Thoracic aorta (tissue), 2 donors: ENCODE results near the gene NANOS3. TPM values are rescaled to one million over a fixed set of nuclear protein-coding genes. Genes with fewer than 3 reads are reported as not detected.

ENCODE experiments used
- ATAC-seq: fragments of 150-250 bp; one replicate; pipeline ENCODE4 v1.8.0; 2017; ENCODE audit warnings: low read depth; ENCODE audit not compliant: insufficient number of reproducible peaks, low FRiP score
- DNase-seq: peaks from one replicate; pipeline ENCODE4 v3.0.0-alpha.2; 2020; ENCODE audit warnings: low spot score
- H3K27ac ChIP-seq, 2 donors: fragments of 200-600 bp; sonication (generic); 1 replicate in 1 of 2; 2 replicates in 1 of 2; pipeline ENCODE4 v1.5.1; 2016; ENCODE audit warnings: mild to moderate bottlenecking in 2 of 2, moderate library complexity in 2 of 2
- H3K27me3 ChIP-seq: fragments of 200-600 bp; sonication (generic); replicated peaks from 2 replicates; pipeline ENCODE4 v1.6.0; 2016; ENCODE audit warnings: mild to moderate bottlenecking; ENCODE audit not compliant: insufficient read depth
- H3K36me3 ChIP-seq: fragments of 200-600 bp; sonication (generic); one replicate; pipeline ENCODE4 v1.5.1; 2016
- H3K4me1 ChIP-seq, 2 donors: fragments of 200-600 bp; sonication (generic); 1 replicate in 1 of 2; 2 replicates in 1 of 2; pipeline versions ENCODE4 v1.5.1 to v1.6.0; 2016; ENCODE audit warnings: low read depth in 2 of 2, mild to moderate bottlenecking in 1 of 2; ENCODE audit not compliant: control insufficient read depth in 1 of 2
- H3K4me3 ChIP-seq: fragments of 200-600 bp; sonication (generic); 2 replicates; pipeline ENCODE4 v1.5.1; 2016; ENCODE audit warnings: mild to moderate bottlenecking
- H3K9me3 ChIP-seq: fragments of 200-600 bp; sonication (generic); 2 replicates; pipeline ENCODE4 v1.5.1; 2016
- total RNA-seq, 2 donors: library from RNA; depleted of rRNA; stranded (reverse); fragments of >200 nt; gene quantifications; one replicate each; pipeline versions ENCODE4 v1.1.0 to v1.2.3, GENCODE V29; 2016
- TF ChIP-seq, protein P1 (sequence below): fragments of 200-600 bp; sonication (generic); IDR thresholded peaks from one replicate; pipeline ENCODE4 v1.5.1; 2019; ENCODE audit warnings: antibody characterized with exemption

The NANOS3 gene
- total RNA-seq, 2 donors from 2014 or later: not detected

DNA sequence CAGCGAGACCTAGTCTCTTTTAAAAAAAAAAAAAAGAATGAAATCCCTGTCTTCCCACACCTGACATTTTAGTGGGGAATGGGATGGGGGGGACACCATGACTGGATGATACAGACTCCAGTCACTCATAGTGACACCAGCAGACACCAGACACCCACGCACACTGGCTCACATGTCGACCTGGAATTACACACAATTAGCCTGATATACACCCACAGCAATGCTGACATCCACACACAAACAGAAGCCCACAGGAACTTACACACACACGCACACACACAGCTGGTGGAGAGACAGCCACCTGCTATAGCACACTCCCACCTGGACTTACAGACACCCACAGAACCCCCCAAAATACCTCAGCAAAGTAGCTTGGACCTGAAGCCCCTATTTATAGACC lies 8.3 kb upstream of the NANOS3 start:
- TF ChIP-seq, protein P1, sequence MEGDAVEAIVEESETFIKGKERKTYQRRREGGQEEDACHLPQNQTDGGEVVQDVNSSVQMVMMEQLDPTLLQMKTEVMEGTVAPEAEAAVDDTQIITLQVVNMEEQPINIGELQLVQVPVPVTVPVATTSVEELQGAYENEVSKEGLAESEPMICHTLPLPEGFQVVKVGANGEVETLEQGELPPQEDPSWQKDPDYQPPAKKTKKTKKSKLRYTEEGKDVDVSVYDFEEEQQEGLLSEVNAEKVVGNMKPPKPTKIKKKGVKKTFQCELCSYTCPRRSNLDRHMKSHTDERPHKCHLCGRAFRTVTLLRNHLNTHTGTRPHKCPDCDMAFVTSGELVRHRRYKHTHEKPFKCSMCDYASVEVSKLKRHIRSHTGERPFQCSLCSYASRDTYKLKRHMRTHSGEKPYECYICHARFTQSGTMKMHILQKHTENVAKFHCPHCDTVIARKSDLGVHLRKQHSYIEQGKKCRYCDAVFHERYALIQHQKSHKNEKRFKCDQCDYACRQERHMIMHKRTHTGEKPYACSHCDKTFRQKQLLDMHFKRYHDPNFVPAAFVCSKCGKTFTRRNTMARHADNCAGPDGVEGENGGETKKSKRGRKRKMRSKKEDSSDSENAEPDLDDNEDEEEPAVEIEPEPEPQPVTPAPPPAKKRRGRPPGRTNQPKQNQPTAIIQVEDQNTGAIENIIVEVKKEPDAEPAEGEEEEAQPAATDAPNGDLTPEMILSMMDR: no peak
- DNase-seq (no peak), ATAC-seq (no peak)
- Histone ChIP-seq H3K4me1 (peaks cover 4 to 20% of the 10 kb centered on the region in 2 donors), H3K27me3 (no peaks in the 10 kb centered on the region), H3K36me3 (no peaks in the 10 kb centered on the region), H3K4me3 (no peak overlapping the region), H3K9me3 (no peaks in the 10 kb centered on the region), H3K27ac (no peak overlapping the region)

- Histone ChIP-seq H3K36me3 (no peaks in the 10 kb centered on the region), H3K27me3 (no peaks in the 10 kb centered on the region), H3K27ac (no peak overlapping the region), H3K4me3 (no peak overlapping the region), H3K4me1 (peaks cover 4 to 14% of the 10 kb centered on the region in 2 donors), H3K9me3 (no peaks in the 10 kb centered on the region)
- no peak for ATAC-seq
- no peak for DNase-seq
- TF ChIP-seq, protein P1: no peak
Observed at GRCh38 chr19:13869281-13869680, 7.7 kb upstream of the NANOS3 start.

GRCh38 chr19:13870873-13871272 lies 6.1 kb upstream of the NANOS3 start:
- no peak overlapping the region for H3K4me3 ChIP-seq
- ATAC-seq (no peak), DNase-seq (no peak)
- TF ChIP-seq, protein P1: no peak
- H3K36me3 ChIP-seq: no peaks in the 10 kb centered on the region
- H3K9me3 ChIP-seq: no peaks in the 10 kb centered on the region
- no peak overlapping the region for H3K27ac ChIP-seq
- H3K4me1 ChIP-seq: peaks cover 4 to 7% of the 10 kb centered on the region in 2 donors
- H3K27me3 ChIP-seq: no peaks in the 10 kb centered on the region

- TF ChIP-seq, protein P1: no peak
- no peak for ATAC-seq
- H3K36me3 ChIP-seq: no peaks in the 10 kb centered on the region
- H3K4me3 ChIP-seq: peak overlapping the region; percentile 67
- H3K27me3 ChIP-seq: no peaks in the 10 kb centered on the region
- H3K4me1 ChIP-seq: no peaks in the 10 kb centered on the region
- no peaks in the 10 kb centered on the region for H3K9me3 ChIP-seq
- DNase-seq: no peak
- no peak overlapping the region for H3K27ac ChIP-seq
Observed at GRCh38 chr19:13872339-13872694, 4.6 kb upstream of the NANOS3 start.

- TF ChIP-seq, protein P1: no peak
- Histone ChIP-seq H3K4me1 (no peaks in the 10 kb centered on the region), H3K9me3 (no peaks in the 10 kb centered on the region), H3K27me3 (no peaks in the 10 kb centered on the region), H3K36me3 (no peaks in the 10 kb centered on the region), H3K4me3 (peak overlapping the region; percentile 67), H3K27ac (no peak overlapping the region)
- no peak for DNase-seq
- no peak for ATAC-seq
Observed at GRCh38 chr19:13872695-13873389, 4.1 kb upstream of the NANOS3 start.
